IMR-90 (cell line): ENCODE results near the gene RPS27. TPM values are rescaled to one million over a fixed set of nuclear protein-coding genes. Genes with fewer than 3 reads are reported as not detected.

ENCODE experiments used
- ATAC-seq: fragments of 200-7000 bp; cut with Tn5 transposase; 2 replicates; pipeline ENCODE4 v1.9.1; 2020; ENCODE audit warnings: low read depth, mild to moderate bottlenecking, moderate library complexity
- BruUV-seq: library from RNA; stranded (reverse); fragments of 400-500 nt; replicated peaks from 2 replicates; lab custom pipeline; 2021; lab: Mats Ljungman, UMichigan
- CTCF ChIA-PET: fragments of 300-600 bp; formaldehyde crosslinking; extraction: SDS; loops from one replicate; lab custom pipeline; 2021; ENCODE audit warnings: antibody characterized with exemption; lab: Yijun Ruan, JAX
- POLR2A ChIA-PET: fragments of 300-600 bp; sonication (Branson Sonifier 250); formaldehyde crosslinking; loops from one replicate; lab custom pipeline; 2022; ENCODE audit warnings: antibody characterized with exemption; ENCODE audit not compliant: unreplicated experiment; lab: Charles Lee
- DNase-seq: peaks from one replicate; pipeline ENCODE4 v3.0.0; 2013
- H2AFZ ChIP-seq: replicated peaks from 2 replicates; pipeline ENCODE3; 2013; ENCODE audit warnings: low read length, mild to moderate bottlenecking; ENCODE audit not compliant: poor library complexity
- H2AK5ac ChIP-seq: 2 replicates; pipeline ENCODE4 v1.6.1; 2013; ENCODE audit warnings: low read depth, low read length, inconsistent platforms
- H2AK9ac ChIP-seq: replicated peaks from 2 replicates; pipeline ENCODE3; 2013; ENCODE audit warnings: mild to moderate bottlenecking, low read depth, low read length, moderate library complexity; ENCODE audit not compliant: poor library complexity
- H2BK120ac ChIP-seq: 2 replicates; pipeline ENCODE4 v1.6.1; 2013; ENCODE audit warnings: low read depth, low read length, inconsistent platforms
- H2BK15ac ChIP-seq: 3 replicates; pipeline ENCODE4 v1.6.1; 2013; ENCODE audit warnings: low read depth, low read length, inconsistent platforms
- H2BK20ac ChIP-seq: 2 replicates; pipeline ENCODE4 v1.6.1; 2013; ENCODE audit warnings: low read depth, mild to moderate bottlenecking, inconsistent platforms, low read length, moderate library complexity
- H2BK5ac ChIP-seq: 2 replicates; pipeline ENCODE4 v1.6.1; 2013; ENCODE audit warnings: mild to moderate bottlenecking, low read depth, low read length, inconsistent platforms; ENCODE audit not compliant: poor library complexity, severe bottlenecking
- H3K14ac ChIP-seq: replicated peaks from 2 replicates; pipeline ENCODE4 v1.6.1; 2013; ENCODE audit warnings: low read depth, low read length, inconsistent platforms
- H3K18ac ChIP-seq: 2 replicates; pipeline ENCODE4 v1.6.1; 2013; ENCODE audit warnings: low read depth, low read length, control low read depth
- H3K23ac ChIP-seq: 2 replicates; pipeline ENCODE4 v1.6.1; 2013; ENCODE audit warnings: low read depth, low read length, inconsistent platforms
- H3K27ac ChIP-seq: 2 replicates; pipeline ENCODE4 v1.5.1; 2013; ENCODE audit warnings: mild to moderate bottlenecking, control low read depth, low read length; ENCODE audit not compliant: insufficient read depth
- H3K27me3 ChIP-seq: 2 replicates; pipeline ENCODE4 v1.6.1; 2013; ENCODE audit warnings: low read length; ENCODE audit not compliant: control insufficient read depth, insufficient read depth
- H3K36me3 ChIP-seq: 2 replicates; pipeline ENCODE4 v1.6.1; 2013; ENCODE audit warnings: low read length, mixed read lengths; ENCODE audit not compliant: control insufficient read depth, insufficient read depth
- H3K4ac ChIP-seq: 2 replicates; pipeline ENCODE4 v1.6.1; 2013; ENCODE audit warnings: low read depth, low read length, inconsistent platforms
- H3K4me1 ChIP-seq: 2 replicates; pipeline ENCODE4 v1.6.1; 2013; ENCODE audit warnings: low read length, mixed read lengths; ENCODE audit not compliant: control insufficient read depth, insufficient read depth
- H3K4me2 ChIP-seq: 2 replicates; pipeline ENCODE4 v1.6.1; 2013; ENCODE audit warnings: low read depth, mild to moderate bottlenecking, control low read depth, low read length, moderate library complexity
- H3K4me3 ChIP-seq: 2 replicates; pipeline ENCODE4 v1.5.1; 2013; ENCODE audit warnings: low read depth, mild to moderate bottlenecking, control low read depth, low read length, moderate library complexity; ENCODE audit not compliant: insufficient read depth
- H3K56ac ChIP-seq: 2 replicates; pipeline ENCODE4 v1.6.1; 2013; ENCODE audit warnings: low read length, inconsistent platforms; ENCODE audit not compliant: insufficient read depth; ENCODE audit errors: extremely low read depth
- H3K79me1 ChIP-seq, 2 experiments: 2 replicates each; pipeline ENCODE4 v1.6.1; 2013; ENCODE audit warnings: low read length in 2 of 2, inconsistent platforms in 1 of 2, low read depth in 1 of 2
- H3K9ac ChIP-seq: 2 replicates; pipeline ENCODE4 v1.6.1; 2013; ENCODE audit warnings: low read depth, low read length, control low read depth
- H3K9me1 ChIP-seq: 2 replicates; pipeline ENCODE4 v1.6.1; 2013; ENCODE audit warnings: low read length, inconsistent platforms; ENCODE audit not compliant: insufficient read depth
- H3K9me3 ChIP-seq: 2 replicates; pipeline ENCODE4 v1.6.1; 2013; ENCODE audit warnings: low read length; ENCODE audit not compliant: control insufficient read depth, insufficient read depth
- H4K20me1 ChIP-seq: 2 replicates; pipeline ENCODE4 v1.6.1; 2013; ENCODE audit warnings: low read length, inconsistent platforms; ENCODE audit not compliant: insufficient read depth
- H4K5ac ChIP-seq: 2 replicates; pipeline ENCODE4 v1.6.1; 2013; ENCODE audit warnings: mild to moderate bottlenecking, low read depth, low read length, control low read depth
- H4K8ac ChIP-seq, 2 experiments: 2 replicates each; pipeline ENCODE4 v1.6.1; 2013; ENCODE audit warnings: low read depth in 2 of 2, low read length in 2 of 2, control low read depth in 1 of 2, inconsistent platforms in 1 of 2
- H4K91ac ChIP-seq: 2 replicates; pipeline ENCODE4 v1.6.1; 2013; ENCODE audit warnings: low read depth, low read length, inconsistent platforms; ENCODE audit not compliant: insufficient read depth
- BHLHE40 ChIP-seq: fragments of 150-350 bp; IDR thresholded peaks from 2 replicates; pipeline ENCODE4 v1.6.1; 2016; ENCODE audit warnings: mild to moderate bottlenecking, low read depth, low read length
- CEBPB ChIP-seq: IDR thresholded peaks from 2 replicates; pipeline ENCODE4 v1.6.1; 2012; ENCODE audit warnings: low read depth, low read length, improper control_type of control experiment
- CHD1 ChIP-seq: IDR thresholded peaks from 2 replicates; pipeline ENCODE4 v1.6.1; 2012; ENCODE audit warnings: low read depth, low read length, improper control_type of control experiment
- CTCF ChIP-seq: conservative IDR thresholded peaks from 2 replicates; pipeline ENCODE4 v1.5.1; 2012; ENCODE audit warnings: mild to moderate bottlenecking, low read depth, low read length, improper control_type of control experiment
- ELK1 ChIP-seq: fragments of 150-350 bp; IDR thresholded peaks from 2 replicates; pipeline ENCODE4 v1.6.1; 2016; ENCODE audit warnings: low read depth, mild to moderate bottlenecking, low read length, moderate library complexity, borderline replicate concordance
- FOS ChIP-seq: fragments of 150-350 bp; IDR thresholded peaks from 2 replicates; pipeline ENCODE4 v1.6.1; 2016; ENCODE audit warnings: low read depth, low read length
- MAFK ChIP-seq: IDR thresholded peaks from 2 replicates; pipeline ENCODE4 v1.6.1; 2012; ENCODE audit warnings: low read depth, low read length, improper control_type of control experiment
- MAZ ChIP-seq: IDR thresholded peaks from 2 replicates; pipeline ENCODE4 v1.6.1; 2012; ENCODE audit warnings: low read depth, mild to moderate bottlenecking, low read length, improper control_type of control experiment, moderate library complexity, borderline replicate concordance
- MXI1 ChIP-seq: IDR thresholded peaks from 2 replicates; pipeline ENCODE4 v1.6.1; 2012; ENCODE audit warnings: low read depth, mild to moderate bottlenecking, low read length, moderate library complexity, borderline replicate concordance
- NFE2L2 ChIP-seq: fragments of 150-350 bp; IDR thresholded peaks from 2 replicates; pipeline ENCODE4 v1.6.1; 2016; ENCODE audit warnings: low read depth, mild to moderate bottlenecking, low read length
- POLR2A ChIP-seq: IDR thresholded peaks from 2 replicates; pipeline ENCODE4 v1.6.1; 2012; ENCODE audit warnings: mild to moderate bottlenecking, low read depth, low read length
- RAD21 ChIP-seq: IDR thresholded peaks from 2 replicates; pipeline ENCODE4 v1.6.1; 2012; ENCODE audit warnings: low read length, improper control_type of control experiment
- RCOR1 ChIP-seq: IDR thresholded peaks from 2 replicates; pipeline ENCODE4 v1.6.1; 2012; ENCODE audit warnings: mild to moderate bottlenecking, low read length, improper control_type of control experiment; ENCODE audit not compliant: insufficient replicate concordance
- RFX5 ChIP-seq: IDR thresholded peaks from 2 replicates; pipeline ENCODE4 v1.8.0; 2012; ENCODE audit warnings: low read depth, mild to moderate bottlenecking, low read length, moderate library complexity
- SMC3 ChIP-seq: fragments of 150-350 bp; IDR thresholded peaks from 2 replicates; pipeline ENCODE4 v1.6.1; 2016; ENCODE audit warnings: low read depth, mild to moderate bottlenecking, antibody characterized with exemption, low read length, moderate library complexity
- WGBS, 2 experiments: methylation state at CpG; one replicate each; pipeline versions ENCODE4 v1.1.5 to v1.1.7; 2013; ENCODE audit warnings: missing lambda C conversion rate in 2 of 2; ENCODE audit not compliant: insufficient read length in 1 of 2; ENCODE audit errors: extremely low coverage in 2 of 2; 5-methylcytosine and 5-hydroxymethylcytosine counted together
- dilution Hi-C: fragments of 300-500 bp; cut with HindIII; formaldehyde crosslinking; loops from one replicate; pipeline ENCODE4 v1.14.3; 2018; ENCODE audit warnings: low sequenced_read_pairs; ENCODE audit not compliant: unreplicated experiment
- in situ Hi-C: fragments of 300-500 bp; cut with MboI; formaldehyde crosslinking; loops from 3 replicates; pipeline ENCODE4 v1.14.3; 2019; ENCODE audit warnings: low sequenced_read_pairs, inconsistent platforms, mixed read lengths
- intact Hi-C: fragments of 100-400 bp; cut with micrococcal nuclease; formaldehyde crosslinking; loops from 2 replicates; pipeline ENCODE4 v1.10.0; 2022
- polyA plus RNA-seq, 3 experiments: library from polyadenylated mRNA; depleted of rRNA; stranded (reverse); fragments of >200 nt; gene quantifications; 2 replicates each; pipeline ENCODE4 v1.2.3, GENCODE V29; 2012; ENCODE audit warnings: low replicate concordance in 1 of 3
- total RNA-seq: library from RNA; depleted of rRNA; stranded (reverse); fragments of >200 nt; gene quantifications from 2 replicates; pipeline ENCODE4 v1.2.3, GENCODE V29; 2012

The RPS27 gene
- total and polyA plus RNA-seq, 2 of the 4 experiments (the other 2 are of a cell fraction): 320 to 6,236 TPM

- no peak overlapping the region for H4K8ac ChIP-seq
- dilution Hi-C loops (no loop called here), in situ Hi-C loops (loop anchor here (10.0 kb wide), 1 partner anchor 130 kb away; no protein-coding TSS in a partner anchor), intact Hi-C loops (no loop called here)
- no peak overlapping the region for H3K4ac ChIP-seq
- no TSS peak for BruUV-seq
- no peaks in the 10 kb centered on the region for H4K20me1 ChIP-seq
- no peak overlapping the region for H2BK15ac ChIP-seq
- no peak overlapping the region for H2BK120ac ChIP-seq
- H3K79me1 ChIP-seq: no peaks in the 10 kb centered on the region
- no peaks in the 10 kb centered on the region for H3K36me3 ChIP-seq
- H3K9me3 ChIP-seq: no peaks in the 10 kb centered on the region
- H3K18ac ChIP-seq: no peak overlapping the region
- no peak overlapping the region for H2AFZ ChIP-seq
- no peak overlapping the region for H4K5ac ChIP-seq
- no peaks in the 10 kb centered on the region for H3K27me3 ChIP-seq
- H3K4me3 ChIP-seq: no peak overlapping the region
- TF ChIP-seq NFE2L2: no peak
- TF ChIP-seq BHLHE40: no peak
- TF ChIP-seq MAZ: no peak
- no peak for TF ChIP-seq RFX5
- no peak for TF ChIP-seq ELK1
- no peak for TF ChIP-seq CTCF
- TF ChIP-seq MAFK: no peak
- TF ChIP-seq RAD21: no peak
- TF ChIP-seq RCOR1: no peak
- TF ChIP-seq SMC3: no peak
- TF ChIP-seq POLR2A: no peak
- peak; percentile 67 for TF ChIP-seq CEBPB
- TF ChIP-seq FOS: 0 out of 2 replicates have a peak, but pooled peaks have one; percentile 19
- no peak for TF ChIP-seq CHD1
- no peak for TF ChIP-seq MXI1
- H2AK9ac ChIP-seq: no peak overlapping the region
- WGBS, 2 experiments: no CpG with 5 or more reads among the region's 3 CpGs
- H3K4me1 ChIP-seq: no peaks in the 10 kb centered on the region
- CTCF ChIA-PET: no interaction called here
- no peak overlapping the region for H3K4me2 ChIP-seq
- POLR2A ChIA-PET: no interaction called here
- no peak overlapping the region for H2AK5ac ChIP-seq
- peak; percentile 76 for DNase-seq
- no peak overlapping the region for H2BK5ac ChIP-seq
- H3K9ac ChIP-seq: no peak overlapping the region
- ATAC-seq: peak; percentile 88
- H3K9me1 ChIP-seq: no peaks in the 10 kb centered on the region
- no peak overlapping the region for H2BK20ac ChIP-seq
- H3K23ac ChIP-seq: no peak overlapping the region
- H3K27ac ChIP-seq: no peak overlapping the region
- H4K91ac ChIP-seq: no peak overlapping the region
- H3K56ac ChIP-seq: no peak overlapping the region
- H3K14ac ChIP-seq: no peak overlapping the region
These were observed 23.8 kb downstream of the RPS27 start for GRCh38 chr1:154014154-154014907.
